OCI-LY1 (cell line): ENCODE measurements around the gene MFSD6.

ENCODE experiments used
- EZH2 ChIP-seq: fragments of 200-600 bp; sonication (generic), shearing (Covaris generic); IDR thresholded peaks from 2 replicates; pipeline ENCODE4 v1.8.0; 2017; ENCODE audit warnings: borderline replicate concordance, mixed run types, mild to moderate bottlenecking, antibody characterized with exemption, low read length, moderate library complexity, mixed read lengths
- TF ChIP-seq, protein P1 (sequence below): fragments of 200-600 bp; sonication (generic), shearing (Covaris generic); IDR thresholded peaks from 2 replicates; pipeline ENCODE4 v1.5.1; 2017; ENCODE audit warnings: mild to moderate bottlenecking, antibody characterized with exemption, low read length, moderate library complexity, mixed read lengths

GRCh38 chr2:190506666-190507065 is 98.5 kb downstream of the MFSD6 start:
- TF ChIP-seq, protein P1, sequence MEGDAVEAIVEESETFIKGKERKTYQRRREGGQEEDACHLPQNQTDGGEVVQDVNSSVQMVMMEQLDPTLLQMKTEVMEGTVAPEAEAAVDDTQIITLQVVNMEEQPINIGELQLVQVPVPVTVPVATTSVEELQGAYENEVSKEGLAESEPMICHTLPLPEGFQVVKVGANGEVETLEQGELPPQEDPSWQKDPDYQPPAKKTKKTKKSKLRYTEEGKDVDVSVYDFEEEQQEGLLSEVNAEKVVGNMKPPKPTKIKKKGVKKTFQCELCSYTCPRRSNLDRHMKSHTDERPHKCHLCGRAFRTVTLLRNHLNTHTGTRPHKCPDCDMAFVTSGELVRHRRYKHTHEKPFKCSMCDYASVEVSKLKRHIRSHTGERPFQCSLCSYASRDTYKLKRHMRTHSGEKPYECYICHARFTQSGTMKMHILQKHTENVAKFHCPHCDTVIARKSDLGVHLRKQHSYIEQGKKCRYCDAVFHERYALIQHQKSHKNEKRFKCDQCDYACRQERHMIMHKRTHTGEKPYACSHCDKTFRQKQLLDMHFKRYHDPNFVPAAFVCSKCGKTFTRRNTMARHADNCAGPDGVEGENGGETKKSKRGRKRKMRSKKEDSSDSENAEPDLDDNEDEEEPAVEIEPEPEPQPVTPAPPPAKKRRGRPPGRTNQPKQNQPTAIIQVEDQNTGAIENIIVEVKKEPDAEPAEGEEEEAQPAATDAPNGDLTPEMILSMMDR: no peak
- no peak for TF ChIP-seq EZH2
